GM12874 (cell line): ENCODE data around the gene TDRD6.

Experiments
- TF ChIP-seq, protein P1 (sequence below): IDR thresholded peaks from 2 replicates; pipeline ENCODE4 v1.5.1; 2011; ENCODE audit warnings: low read depth, mild to moderate bottlenecking, control low read depth, low read length, moderate library complexity; ENCODE audit not compliant: insufficient read depth

The TDRD6 gene

GRCh38 chr6:46711491-46711890 is 23.8 kb downstream of the TDRD6 start:
- TF ChIP-seq, protein P1, sequence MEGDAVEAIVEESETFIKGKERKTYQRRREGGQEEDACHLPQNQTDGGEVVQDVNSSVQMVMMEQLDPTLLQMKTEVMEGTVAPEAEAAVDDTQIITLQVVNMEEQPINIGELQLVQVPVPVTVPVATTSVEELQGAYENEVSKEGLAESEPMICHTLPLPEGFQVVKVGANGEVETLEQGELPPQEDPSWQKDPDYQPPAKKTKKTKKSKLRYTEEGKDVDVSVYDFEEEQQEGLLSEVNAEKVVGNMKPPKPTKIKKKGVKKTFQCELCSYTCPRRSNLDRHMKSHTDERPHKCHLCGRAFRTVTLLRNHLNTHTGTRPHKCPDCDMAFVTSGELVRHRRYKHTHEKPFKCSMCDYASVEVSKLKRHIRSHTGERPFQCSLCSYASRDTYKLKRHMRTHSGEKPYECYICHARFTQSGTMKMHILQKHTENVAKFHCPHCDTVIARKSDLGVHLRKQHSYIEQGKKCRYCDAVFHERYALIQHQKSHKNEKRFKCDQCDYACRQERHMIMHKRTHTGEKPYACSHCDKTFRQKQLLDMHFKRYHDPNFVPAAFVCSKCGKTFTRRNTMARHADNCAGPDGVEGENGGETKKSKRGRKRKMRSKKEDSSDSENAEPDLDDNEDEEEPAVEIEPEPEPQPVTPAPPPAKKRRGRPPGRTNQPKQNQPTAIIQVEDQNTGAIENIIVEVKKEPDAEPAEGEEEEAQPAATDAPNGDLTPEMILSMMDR: no peak

DNA sequence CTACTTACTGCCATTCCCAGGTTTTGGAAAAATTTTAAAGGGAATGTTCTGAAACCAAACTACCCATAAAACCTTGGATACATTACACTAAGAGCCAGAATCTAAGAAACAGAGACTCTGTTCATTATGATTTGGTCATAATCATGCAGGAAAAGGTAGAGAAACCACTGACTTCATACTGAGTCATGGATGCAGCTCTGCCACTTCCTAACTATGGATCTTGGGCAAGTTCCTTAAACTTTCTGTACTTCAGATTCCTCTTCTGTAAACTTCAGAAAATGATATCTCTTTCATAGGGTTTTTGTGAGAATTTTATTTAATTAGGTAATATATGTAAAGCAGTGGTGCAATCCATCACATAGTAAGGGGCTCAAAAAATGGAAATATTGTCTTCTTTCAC is 27.5 kb downstream of the TDRD6 start:
- TF ChIP-seq, protein P1: no peak

DNA sequence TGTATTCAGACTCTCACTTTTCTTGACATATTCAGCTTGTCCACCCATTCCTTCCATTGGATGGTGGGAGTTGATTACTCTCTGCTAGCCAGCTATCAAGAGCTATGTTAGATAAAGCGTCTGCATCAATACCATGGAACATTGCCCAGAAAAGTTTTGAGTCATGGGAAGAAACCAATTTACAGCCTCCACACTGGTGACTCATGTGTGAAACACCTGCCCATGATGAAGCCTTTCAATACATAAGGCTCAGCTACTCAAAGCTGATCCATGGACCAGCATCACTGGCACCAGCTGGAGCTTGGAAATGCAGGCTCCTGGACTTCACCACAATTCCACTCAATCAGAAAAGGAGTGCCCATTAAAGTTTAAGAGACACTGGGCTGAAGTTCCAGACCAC is 31.4 kb downstream of the TDRD6 start:
- TF ChIP-seq, protein P1: no peak

DNA sequence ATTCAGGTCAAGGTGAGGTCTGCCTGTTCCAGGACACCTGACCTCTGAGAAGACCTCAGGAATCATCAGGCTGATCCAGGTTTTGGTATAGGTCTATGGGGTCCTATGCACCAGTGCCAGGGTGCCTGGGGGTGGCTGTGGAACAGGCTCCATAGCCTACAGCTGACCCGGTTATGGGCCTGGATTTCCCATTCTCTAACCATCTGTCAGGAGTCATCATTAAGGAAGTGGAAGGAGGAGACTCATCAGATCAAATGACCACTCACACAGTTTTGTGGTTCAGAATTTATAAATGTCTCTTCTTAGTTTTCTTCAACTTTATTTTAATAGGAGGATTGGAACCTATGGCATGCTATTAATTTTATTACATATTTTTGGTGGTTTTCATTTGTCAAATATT is 32.7 kb downstream of the TDRD6 start:
- TF ChIP-seq, protein P1: no peak

DNA sequence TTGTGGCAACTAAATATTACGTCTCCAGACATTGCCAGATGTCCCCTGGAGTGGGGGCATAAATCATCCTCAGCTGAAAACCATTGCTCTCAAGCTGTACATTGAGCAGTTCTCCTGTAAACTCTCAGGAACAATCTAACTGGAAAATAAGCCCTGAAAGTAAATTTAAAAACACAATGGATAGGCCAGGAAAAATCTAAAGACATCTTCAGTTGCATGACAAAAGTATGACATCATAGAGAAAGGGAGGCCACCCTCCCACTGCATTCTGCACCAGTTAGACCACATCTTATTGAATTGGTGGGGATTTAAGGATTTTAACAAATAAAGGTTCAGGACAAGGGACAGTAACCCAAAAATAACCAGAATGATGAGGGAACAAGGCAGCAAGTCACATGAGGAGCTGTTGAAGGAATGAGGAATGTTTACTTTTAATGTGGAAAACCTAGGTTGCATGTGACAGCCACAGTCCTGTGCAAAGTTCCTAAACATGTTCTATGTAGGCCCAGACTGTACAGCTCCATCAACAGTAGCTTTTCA is 42.2 kb downstream of the TDRD6 start:
- TF ChIP-seq, protein P1: no peak

DNA sequence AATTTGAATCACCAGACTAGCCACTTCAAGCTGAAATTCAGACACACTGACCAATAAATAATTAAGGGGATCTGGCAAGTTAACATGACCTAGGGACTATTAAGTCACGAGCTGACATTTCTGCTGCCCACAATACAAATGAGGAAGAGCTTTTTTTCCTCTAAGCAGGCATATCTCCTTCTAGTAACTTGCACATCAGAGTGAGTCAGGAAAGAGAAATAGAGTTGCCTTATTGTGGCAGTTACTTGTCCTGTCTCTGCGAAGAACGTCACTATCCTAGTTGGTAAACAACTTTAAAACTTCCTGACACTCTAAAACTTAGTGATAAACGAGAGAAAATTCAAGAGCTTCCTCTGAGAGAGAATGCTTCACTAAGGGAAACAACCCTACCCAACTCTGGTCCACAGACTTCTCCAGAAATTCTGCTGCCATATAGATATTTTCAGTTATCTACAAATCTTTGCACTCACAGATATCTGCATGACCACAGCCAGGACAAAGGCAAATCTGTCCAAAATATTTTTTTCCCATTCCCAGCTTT is 43.3 kb downstream of the TDRD6 start:
- TF ChIP-seq, protein P1: no peak

GRCh38 chr6:46733341-46733801 is 45.7 kb downstream of the TDRD6 start:
- TF ChIP-seq, protein P1: no peak
